GM12878 (cell line): ENCODE data around the gene INPP4B. TPM values are rescaled to one million over a fixed set of nuclear protein-coding genes. Genes with fewer than 3 reads are reported as not detected.

Experiments
- ATAC-seq: fragments of 200-7000 bp; cut with Tn5 transposase; 3 replicates; pipeline ENCODE4 v1.9.1; 2020; ENCODE audit warnings: mild to moderate bottlenecking, moderate library complexity
- BruUV-seq: library from RNA; stranded (reverse); fragments of 400-500 nt; replicated peaks from 2 replicates; lab custom pipeline; 2021; lab: Mats Ljungman, UMichigan
- CTCF ChIA-PET: fragments of 300-600 bp; sonication (Branson Sonifier 250); formaldehyde crosslinking; extraction: SDS; loops from one replicate; lab custom pipeline; 2021; ENCODE audit warnings: inconsistent platforms; lab: Yijun Ruan, JAX
- POLR2A ChIA-PET: fragments of 350-600 bp; formaldehyde crosslinking; extraction: SDS; loops from one replicate; lab custom pipeline; 2021; ENCODE audit warnings: inconsistent platforms; lab: Charles Lee
- RAD21 ChIA-PET: fragments of 300-600 bp; sonication (Branson Sonifier 250); formaldehyde crosslinking; loops from one replicate; lab custom pipeline; 2023; ENCODE audit warnings: antibody characterized with exemption; ENCODE audit not compliant: unreplicated experiment; lab: Charles Lee
- SMC1A ChIA-PET: fragments of 300-600 bp; sonication (Branson Sonifier 250); formaldehyde crosslinking; loops from one replicate; lab custom pipeline; 2023; ENCODE audit not compliant: unreplicated experiment, uncharacterized antibody; lab: Charles Lee
- DNase-seq: peaks from one replicate; pipeline ENCODE4 v3.0.0-alpha.2; 2011; ENCODE audit warnings: low read depth, low spot score
- FAIRE-seq: peaks from 3 replicates; lab custom pipeline; 2011; peaks lifted over from hg19 to GRCh38; lab: Jason Lieb, UNC
- H2AFZ ChIP-seq: 2 replicates; pipeline ENCODE4 v1.6.0; 2011; ENCODE audit warnings: low read depth, low read length, control low read depth; ENCODE audit not compliant: control insufficient read depth
- H3K27ac ChIP-seq: 2 replicates; pipeline ENCODE4 v1.5.1; 2011; ENCODE audit warnings: control low read depth; ENCODE audit not compliant: control insufficient read depth, insufficient read depth
- H3K27me3 ChIP-seq, 2 experiments: replicated peaks in 1 of 2; 2 replicates each; pipeline versions ENCODE4 v1.6.0 to v1.6.1; 2011; ENCODE audit warnings: low read length in 1 of 2; ENCODE audit not compliant: control insufficient read depth in 2 of 2, insufficient read depth in 2 of 2
- H3K36me3 ChIP-seq, 2 experiments: 2 replicates each; pipeline ENCODE4 v1.5.1; 2011; ENCODE audit warnings: low read length in 1 of 2; ENCODE audit not compliant: control insufficient read depth in 2 of 2, insufficient read depth in 2 of 2
- H3K4me1 ChIP-seq: 2 replicates; pipeline ENCODE4 v1.6.1; 2011; ENCODE audit warnings: mild to moderate bottlenecking, low read length, moderate library complexity, mixed read lengths; ENCODE audit not compliant: control insufficient read depth, insufficient read depth
- H3K4me2 ChIP-seq: 2 replicates; pipeline ENCODE4 v1.6.0; 2011; ENCODE audit warnings: control low read depth; ENCODE audit not compliant: control insufficient read depth, insufficient read depth
- H3K4me3 ChIP-seq: fragments of 200-600 bp; sonication (generic); 2 replicates; pipeline ENCODE4 v1.5.1; 2016
- H3K79me2 ChIP-seq: 2 replicates; pipeline ENCODE4 v1.6.0; 2011; ENCODE audit warnings: low read length; ENCODE audit not compliant: control insufficient read depth, insufficient read depth
- H3K9ac ChIP-seq: 2 replicates; pipeline ENCODE4 v1.8.0; 2011; ENCODE audit warnings: low read length, control low read depth, mixed read lengths; ENCODE audit not compliant: control insufficient read depth, insufficient read depth
- H3K9me3 ChIP-seq: replicated peaks from 3 replicates; pipeline ENCODE4 v1.5.1; 2011; ENCODE audit warnings: mild to moderate bottlenecking, low read length; ENCODE audit not compliant: control insufficient read depth, insufficient read depth
- H4K20me1 ChIP-seq: 2 replicates; pipeline ENCODE4 v1.6.0; 2011; ENCODE audit not compliant: control insufficient read depth, insufficient read depth
- BCL11A ChIP-seq: IDR thresholded peaks from 2 replicates; pipeline ENCODE4 v1.6.1; 2011; ENCODE audit warnings: low read depth, low read length
- EED ChIP-seq: sonication (generic); IDR thresholded peaks from 2 replicates; pipeline ENCODE4 v1.6.1; 2016; ENCODE audit warnings: antibody characterized with exemption, low read depth
- FOXK2 ChIP-seq: fragments of 450-650 bp; IDR thresholded peaks from 2 replicates; pipeline ENCODE4 v1.6.1; 2017; ENCODE audit warnings: mild to moderate bottlenecking, moderate library complexity
- IRF4 ChIP-seq: IDR thresholded peaks from 2 replicates; pipeline ENCODE4 v1.6.1; 2011; ENCODE audit warnings: low read depth, low read length
- RUNX3 ChIP-seq: IDR thresholded peaks from 2 replicates; pipeline ENCODE4 v1.6.1; 2012; ENCODE audit warnings: low read length, inconsistent platforms
- SMARCA5 ChIP-seq: fragments of 450-650 bp; IDR thresholded peaks from 2 replicates; pipeline ENCODE4 v1.6.1; 2017; ENCODE audit warnings: mild to moderate bottlenecking
- TARDBP ChIP-seq: IDR thresholded peaks from 2 replicates; pipeline ENCODE4 v1.6.1; 2016; ENCODE audit warnings: borderline replicate concordance
- YBX1 ChIP-seq: fragments of 450-650 bp; IDR thresholded peaks from 2 replicates; pipeline ENCODE4 v1.6.1; 2016; ENCODE audit warnings: antibody characterized with exemption
- ZBED1 ChIP-seq: IDR thresholded peaks from 2 replicates; pipeline ENCODE4 v1.6.1; 2016; ENCODE audit warnings: borderline replicate concordance
- ZNF207 ChIP-seq: fragments of 450-650 bp; IDR thresholded peaks from 2 replicates; pipeline ENCODE4 v1.6.1; 2014; ENCODE audit warnings: antibody characterized with exemption, mild to moderate bottlenecking, borderline replicate concordance
- WGBS: methylation state at CpG from one replicate; pipeline ENCODE4 v1.1.6; 2016; ENCODE audit warnings: low lambda C conversion rate; ENCODE audit not compliant: insufficient replicate concordance, insufficient coverage; ENCODE audit errors: missing lambda C conversion rate; 5-methylcytosine and 5-hydroxymethylcytosine counted together
- in situ Hi-C: fragments of 300-500 bp; cut with MboI; formaldehyde crosslinking; loops from 9 replicates; pipeline ENCODE4 v1.14.3; 2018; ENCODE audit warnings: mixed read lengths
- intact Hi-C: fragments of 100-400 bp; cut with micrococcal nuclease; formaldehyde crosslinking; loops from one replicate; pipeline ENCODE4 v1.14.2; 2022; ENCODE audit not compliant: unreplicated experiment
- polyA plus RNA-seq, 11 experiments: library from polyadenylated mRNA; depleted of rRNA in 4 of 11; unstranded in 6 of 11; stranded (reverse) in 5 of 11; fragments of >200 nt; fragmentation: Nextera tagmentation in 4 of 11; fragmentation: Illumina TruSeq in 1 of 11; extraction: Ambion mirVana in 4 of 11; extraction: Trizol in 1 of 11; gene quantifications; 1 replicate in 1 of 11; 2 replicates in 10 of 11; pipeline versions ENCODE4 v1.2.1 to v1.2.3, GENCODE V29; 2011 to 2016; ENCODE audit warnings: inconsistent platforms in 2 of 11, missing spikeins in 2 of 11, low read depth in 1 of 11
- total RNA-seq, 4 experiments: library from RNA; depleted of rRNA in 3 of 4; stranded (reverse); fragments of >200 nt in 3 of 4; fragmentation: Illumina TruSeq in 1 of 4; extraction: Trizol in 1 of 4; gene quantifications; 2 replicates each; pipeline versions ENCODE4 v1.2.1 to v1.2.3, GENCODE V29; 2013 to 2021
- TF ChIP-seq, protein P1 (sequence below): fragments of 150-350 bp; IDR thresholded peaks from 2 replicates; pipeline ENCODE4 v1.6.1; 2014; ENCODE audit warnings: mild to moderate bottlenecking, low read depth, low read length
- TF ChIP-seq, protein P2 (sequence below): IDR thresholded peaks from 2 replicates; pipeline ENCODE4 v1.6.1; 2011; ENCODE audit warnings: low read depth, mild to moderate bottlenecking, low read length, moderate library complexity, borderline replicate concordance; ENCODE audit errors: extremely low read depth

The INPP4B gene
- total and polyA plus RNA-seq, 10 of the 15 experiments (the other 5 are each of a cell fraction or from before 2014, with no cell fraction given) = 0.53 to 11.2 (median 0.95) TPM

DNA sequence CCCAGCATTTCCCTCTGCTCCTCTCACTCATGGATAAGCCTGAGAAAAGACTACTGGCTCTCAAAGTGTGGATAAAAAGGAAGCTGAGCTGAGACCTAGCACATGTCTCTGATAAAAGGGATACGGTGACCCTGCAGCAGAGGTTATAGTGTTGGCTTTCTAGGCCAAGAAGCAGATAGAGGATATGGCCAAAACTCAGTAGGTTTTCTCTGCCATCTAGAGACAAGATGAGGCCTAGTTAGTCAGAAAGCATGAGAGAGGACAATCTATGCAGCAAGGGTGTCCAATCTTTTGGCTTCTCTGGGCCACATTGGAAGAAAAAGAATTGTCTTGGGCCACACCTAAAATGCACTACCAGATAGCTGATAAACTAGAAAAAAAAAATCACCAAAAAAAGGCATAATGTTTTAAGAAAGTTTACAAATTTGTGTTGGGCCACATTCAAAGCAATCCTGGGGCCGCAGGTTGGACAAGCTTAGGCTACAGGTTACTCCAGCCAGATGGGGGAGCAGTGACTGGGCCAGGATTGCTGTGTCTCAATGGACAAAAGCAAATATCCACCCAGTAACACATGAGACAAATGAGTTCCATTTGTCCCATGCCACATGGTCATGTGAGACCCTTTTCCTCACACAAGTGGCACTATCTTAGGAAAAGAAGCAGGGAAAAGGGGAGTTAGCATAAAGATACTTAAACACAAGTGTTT, 411.4 kb downstream of the INPP4B start:
- FAIRE-seq = no peak
- no peaks in the 10 kb centered on the region for H3K79me2 ChIP-seq
- no TSS peak for BruUV-seq
- H3K4me1 ChIP-seq = no peaks in the 10 kb centered on the region
- ChIA-PET SMC1A (no interaction called here), POLR2A (interaction anchor here (0.5 to 0.7 kb wide), 2 partner anchors 121 to 219 kb away, joined by 3 read pairs; no protein-coding TSS in a partner anchor), CTCF (interaction anchor here (0.8 kb wide), 1 partner anchor 80 kb away, joined by 3 read pairs; no protein-coding TSS in a partner anchor), RAD21 (no interaction called here)
- H3K4me3 ChIP-seq = no peak overlapping the region
- H3K36me3 ChIP-seq = no peaks in the 10 kb centered on the region
- H3K27me3 ChIP-seq = no peaks in the 10 kb centered on the region
- no peak overlapping the region for H3K9ac ChIP-seq
- peak; percentile 43; the same call in 2 of the 3 replicates for ATAC-seq
- intact Hi-C loops (no loop called here), in situ Hi-C loops (no loop called here)
- WGBS = 70% methylated on average over 2 of the region's 2 CpGs
- no peaks in the 10 kb centered on the region for H3K9me3 ChIP-seq
- H4K20me1 ChIP-seq = no peaks in the 10 kb centered on the region
- H3K27ac ChIP-seq = no peak overlapping the region
- DNase-seq = no peak
- no peak for TF ChIP-seq IRF4
- TF ChIP-seq FOXK2 = no peak
- TF ChIP-seq, protein P1, sequence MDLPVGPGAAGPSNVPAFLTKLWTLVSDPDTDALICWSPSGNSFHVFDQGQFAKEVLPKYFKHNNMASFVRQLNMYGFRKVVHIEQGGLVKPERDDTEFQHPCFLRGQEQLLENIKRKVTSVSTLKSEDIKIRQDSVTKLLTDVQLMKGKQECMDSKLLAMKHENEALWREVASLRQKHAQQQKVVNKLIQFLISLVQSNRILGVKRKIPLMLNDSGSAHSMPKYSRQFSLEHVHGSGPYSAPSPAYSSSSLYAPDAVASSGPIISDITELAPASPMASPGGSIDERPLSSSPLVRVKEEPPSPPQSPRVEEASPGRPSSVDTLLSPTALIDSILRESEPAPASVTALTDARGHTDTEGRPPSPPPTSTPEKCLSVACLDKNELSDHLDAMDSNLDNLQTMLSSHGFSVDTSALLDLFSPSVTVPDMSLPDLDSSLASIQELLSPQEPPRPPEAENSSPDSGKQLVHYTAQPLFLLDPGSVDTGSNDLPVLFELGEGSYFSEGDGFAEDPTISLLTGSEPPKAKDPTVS = no peak
- no peak for TF ChIP-seq YBX1
- no peak for TF ChIP-seq RUNX3
- H3K4me2 ChIP-seq = no peak overlapping the region
- H2AFZ ChIP-seq = no peak overlapping the region

DNA sequence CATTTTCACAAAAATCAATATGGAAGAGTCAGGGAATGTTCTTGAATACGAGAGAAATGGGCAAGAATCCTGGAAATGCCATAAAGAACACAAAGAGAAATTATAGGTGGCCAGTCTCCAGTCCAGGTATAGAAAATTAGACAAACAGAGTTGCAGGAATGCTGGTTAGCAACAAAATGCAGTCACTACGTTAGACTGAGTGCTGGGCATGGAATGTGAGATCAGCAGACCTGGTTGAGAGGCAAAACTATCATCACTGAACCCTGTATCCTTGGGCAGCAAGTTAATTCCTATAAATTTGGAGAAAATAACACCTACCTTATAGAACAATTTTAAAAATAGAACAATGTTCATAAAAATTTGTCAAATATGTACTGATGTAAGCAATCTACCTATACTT, 417.4 kb downstream of the INPP4B start:
- RAD21 ChIA-PET = no interaction called here
- no peaks in the 10 kb centered on the region for H4K20me1 ChIP-seq
- WGBS = 0% methylated on average over 2 of the region's 2 CpGs
- ATAC-seq = no peak
- no peaks in the 10 kb centered on the region for H3K36me3 ChIP-seq
- FAIRE-seq = no peak
- in situ Hi-C loops = no loop called here
- POLR2A ChIA-PET = no interaction called here
- SMC1A ChIA-PET = interaction anchor here (0.6 to 1.6 kb wide), 4 partner anchors 24 to 49 kb away, joined by 3 to 4 read pairs (median 3); no protein-coding TSS in a partner anchor
- no peak overlapping the region for H3K9ac ChIP-seq
- H2AFZ ChIP-seq = no peak overlapping the region
- no peak overlapping the region for H3K4me3 ChIP-seq
- no peaks in the 10 kb centered on the region for H3K79me2 ChIP-seq
- no peak for DNase-seq
- no peaks in the 10 kb centered on the region for H3K9me3 ChIP-seq
- no peaks in the 10 kb centered on the region for H3K4me1 ChIP-seq
- no TSS peak for BruUV-seq
- H3K27ac ChIP-seq = no peak overlapping the region
- intact Hi-C loops = no loop called here
- CTCF ChIA-PET = interaction anchor here (0.6 kb wide), 1 partner anchor 15 kb away, joined by 3 read pairs; no protein-coding TSS in a partner anchor
- H3K4me2 ChIP-seq = no peak overlapping the region
- H3K27me3 ChIP-seq = no peaks in the 10 kb centered on the region; a peak in 1 of 4 replicates
- no peak for TF ChIP-seq ZNF207
- TF ChIP-seq FOXK2 = no peak
- TF ChIP-seq, protein P2, sequence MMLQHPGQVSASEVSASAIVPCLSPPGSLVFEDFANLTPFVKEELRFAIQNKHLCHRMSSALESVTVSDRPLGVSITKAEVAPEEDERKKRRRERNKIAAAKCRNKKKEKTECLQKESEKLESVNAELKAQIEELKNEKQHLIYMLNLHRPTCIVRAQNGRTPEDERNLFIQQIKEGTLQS = no peak
- TF ChIP-seq BCL11A = no peak
- no peak for TF ChIP-seq ZBED1
- TF ChIP-seq TARDBP = no peak
- TF ChIP-seq SMARCA5 = no peak
- no peak for TF ChIP-seq EED
